CD14-positive monocyte (primary cell): ENCODE measurements around the gene BUB1B. TPM values are rescaled to one million over a fixed set of nuclear protein-coding genes. Genes with fewer than 3 reads are reported as not detected.

Experiments used
- DNase-seq, 3 donors: peaks; one replicate each; pipeline ENCODE4 v3.0.0-alpha.2; 2011 to 2022
- H2AFZ ChIP-seq: 2 replicates; pipeline ENCODE4 v1.6.0; 2012; ENCODE audit warnings: mild to moderate bottlenecking, low read depth, low read length, inconsistent platforms; ENCODE audit not compliant: insufficient read depth, poor library complexity, severe bottlenecking
- H3K27ac ChIP-seq, 2 donors: 1 replicate in 1 of 2; 2 replicates in 1 of 2; pipeline ENCODE4 v1.5.1; 2012 to 2013; ENCODE audit warnings: low read length in 2 of 2, control low read depth in 1 of 2, inconsistent platforms in 1 of 2, low read depth in 1 of 2, mild to moderate bottlenecking in 1 of 2
- H3K27me3 ChIP-seq, 2 donors: one replicate each; pipeline versions ENCODE4 v1.6.0 to v1.6.1; 2011 to 2013; ENCODE audit warnings: low read length in 2 of 2; ENCODE audit not compliant: control insufficient read depth in 2 of 2, insufficient read depth in 2 of 2
- H3K36me3 ChIP-seq, 2 donors: replicated peaks in 1 of 2; 1 replicate in 1 of 2; 2 replicates in 1 of 2; pipeline versions ENCODE4 v1.5.1 to v1.6.1; 2012 to 2013; ENCODE audit warnings: low read length in 2 of 2, control low read depth in 1 of 2, inconsistent platforms in 1 of 2, mild to moderate bottlenecking in 1 of 2; ENCODE audit not compliant: insufficient read depth in 2 of 2, control insufficient read depth in 1 of 2
- H3K4me1 ChIP-seq, 2 donors: 1 replicate in 1 of 2; 2 replicates in 1 of 2; pipeline versions ENCODE4 v1.5.1 to v1.6.1; 2012 to 2013; ENCODE audit warnings: low read length in 2 of 2, control low read depth in 1 of 2, inconsistent platforms in 1 of 2, mild to moderate bottlenecking in 1 of 2, moderate library complexity in 1 of 2; ENCODE audit not compliant: insufficient read depth in 2 of 2, control insufficient read depth in 1 of 2
- H3K4me2 ChIP-seq: replicated peaks from 2 replicates; pipeline ENCODE3; 2012; ENCODE audit warnings: low read length, moderate library complexity, mild to moderate bottlenecking; ENCODE audit not compliant: poor library complexity, severe bottlenecking; ENCODE audit errors: extremely low read depth
- H3K4me3 ChIP-seq, 3 experiments: fragments of 200-600 bp in 1 of 3; sonication (generic) in 1 of 3; replicated peaks in 1 of 3; 1 replicate in 2 of 3; 2 replicates in 1 of 3; pipeline ENCODE4 v1.5.1; 2011 to 2013; ENCODE audit warnings: low read length in 3 of 3, mild to moderate bottlenecking in 3 of 3, control low read depth in 2 of 3, low read depth in 2 of 3, inconsistent platforms in 1 of 3, moderate library complexity in 1 of 3
- H3K79me2 ChIP-seq: 2 replicates; pipeline ENCODE4 v1.6.0; 2012; ENCODE audit warnings: mild to moderate bottlenecking, control low read depth, inconsistent platforms, low read length, moderate library complexity; ENCODE audit not compliant: insufficient read depth
- H3K9ac ChIP-seq: 2 replicates; pipeline ENCODE4 v1.6.0; 2017; ENCODE audit warnings: low read length, mild to moderate bottlenecking; ENCODE audit not compliant: insufficient read depth, poor library complexity, severe bottlenecking
- H3K9me3 ChIP-seq, 2 donors: replicated peaks in 1 of 2; 1 replicate in 1 of 2; 2 replicates in 1 of 2; pipeline versions ENCODE4 v1.5.1 to v1.6.1; 2012 to 2013; ENCODE audit warnings: low read length in 2 of 2, control low read depth in 1 of 2; ENCODE audit not compliant: control insufficient read depth in 1 of 2, insufficient read depth in 1 of 2
- H4K20me1 ChIP-seq: 2 replicates; pipeline ENCODE4 v1.6.0; 2012; ENCODE audit warnings: mild to moderate bottlenecking, low read length, control low read depth, moderate library complexity; ENCODE audit not compliant: insufficient read depth
- H3K27ac Mint-ChIP-seq, 7 donors: one replicate each; pipeline ENCODE4 v1.8.0; 2020; ENCODE audit warnings: mild to moderate bottlenecking in 7 of 7, mixed read lengths in 7 of 7, moderate library complexity in 6 of 7, inconsistent platforms in 2 of 7
- H3K27me3 Mint-ChIP-seq, 3 donors: one replicate each; pipeline ENCODE4 v1.8.0; 2021 to 2022; ENCODE audit warnings: low read depth in 3 of 3, mild to moderate bottlenecking in 3 of 3, mixed read lengths in 3 of 3, moderate library complexity in 3 of 3, inconsistent platforms in 1 of 3
- H3K36me3 Mint-ChIP-seq, 2 donors: one replicate each; pipeline ENCODE4 v1.8.0; 2020; ENCODE audit warnings: mixed read lengths in 2 of 2, inconsistent platforms in 1 of 2, mild to moderate bottlenecking in 1 of 2
- H3K4me1 Mint-ChIP-seq: one replicate; pipeline ENCODE4 v1.8.0; 2020; ENCODE audit warnings: mild to moderate bottlenecking, mixed read lengths
- H3K4me3 Mint-ChIP-seq, 2 donors: one replicate each; pipeline ENCODE4 v1.8.0; 2020; ENCODE audit warnings: mild to moderate bottlenecking in 2 of 2, mixed read lengths in 2 of 2, moderate library complexity in 1 of 2
- H3K9me3 Mint-ChIP-seq, 7 donors: one replicate each; pipeline ENCODE4 v1.8.0; 2020 to 2022; ENCODE audit warnings: mixed read lengths in 7 of 7, mild to moderate bottlenecking in 6 of 7, moderate library complexity in 6 of 7, inconsistent platforms in 2 of 7
- WGBS: methylation state at CpG from one replicate; pipeline ENCODE4 v1.1.5; 2013; ENCODE audit warnings: missing lambda C conversion rate; ENCODE audit not compliant: insufficient coverage; 5-methylcytosine and 5-hydroxymethylcytosine counted together
- intact Hi-C, 2 donors: fragments of 100-400 bp; cut with micrococcal nuclease; formaldehyde crosslinking; loops; one replicate each; pipeline versions ENCODE4 v1.15.0 to v1.15.1; 2023
- polyA plus RNA-seq, 3 donors: library from polyadenylated mRNA; depleted of rRNA in 1 of 3; unstranded in 2 of 3; stranded (reverse) in 1 of 3; fragments of 300-500 nt in 2 of 3; fragments of >200 nt in 1 of 3; fragmentation: Illumina TruSeq in 2 of 3; gene quantifications; 1 replicate in 2 of 3; 2 replicates in 1 of 3; pipeline ENCODE4 v1.2.3, GENCODE V29; 2012 to 2021
- TF ChIP-seq, protein P1 (sequence below): fragments of 200-600 bp; IDR thresholded peaks from one replicate; pipeline ENCODE4 v1.8.0; 2022; ENCODE audit warnings: antibody characterized with exemption, mild to moderate bottlenecking

The BUB1B gene
- polyA plus RNA-seq, 3 donors = 0.01 to 0.51 TPM; not detected in 1

DNA sequence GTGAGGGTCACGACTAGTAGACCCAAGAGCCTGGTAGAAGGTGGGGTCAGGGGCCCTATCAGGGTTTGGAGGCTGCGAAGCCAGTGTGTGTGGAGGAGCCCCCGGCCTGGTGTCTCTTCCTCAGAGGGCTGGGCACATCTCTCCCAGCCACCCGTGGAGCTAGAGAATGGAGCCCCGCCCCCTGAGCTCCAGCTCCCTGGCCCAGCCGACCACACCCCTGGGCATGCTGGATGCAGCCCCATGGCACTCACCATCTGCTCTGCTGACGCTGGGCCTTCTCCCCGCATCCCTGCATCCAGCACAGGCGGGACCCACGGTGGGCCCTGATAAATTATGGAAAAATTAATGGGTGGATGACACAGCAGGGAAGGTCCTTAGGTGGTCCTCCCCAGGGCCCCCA lies 104.5 kb downstream of the BUB1B start:
- no peak overlapping the region for H2AFZ ChIP-seq
- H3K4me3 Mint-ChIP-seq = no peak overlapping the region
- H3K36me3 Mint-ChIP-seq = no peaks in the 10 kb centered on the region
- no peaks in the 10 kb centered on the region for H3K79me2 ChIP-seq
- H3K9me3 Mint-ChIP-seq = no peaks in the 10 kb centered on the region
- H4K20me1 ChIP-seq = no peaks in the 10 kb centered on the region
- DNase-seq = no peak
- H3K4me2 ChIP-seq = no peak overlapping the region
- H3K4me3 ChIP-seq = no peak overlapping the region
- no peaks in the 10 kb centered on the region for H3K9me3 ChIP-seq
- intact Hi-C loops = no loop called here
- H3K27ac ChIP-seq = no peak overlapping the region
- H3K36me3 ChIP-seq = no peaks in the 10 kb centered on the region
- H3K4me1 ChIP-seq = no peaks in the 10 kb centered on the region
- H3K27me3 ChIP-seq = no peaks in the 10 kb centered on the region
- H3K9ac ChIP-seq = no peak overlapping the region
- peaks cover 6% of the 10 kb centered on the region for H3K4me1 Mint-ChIP-seq
- WGBS = 95% methylated on average over 7 of the region's 10 CpGs
- H3K27ac Mint-ChIP-seq = no peak overlapping the region
- TF ChIP-seq, protein P1, sequence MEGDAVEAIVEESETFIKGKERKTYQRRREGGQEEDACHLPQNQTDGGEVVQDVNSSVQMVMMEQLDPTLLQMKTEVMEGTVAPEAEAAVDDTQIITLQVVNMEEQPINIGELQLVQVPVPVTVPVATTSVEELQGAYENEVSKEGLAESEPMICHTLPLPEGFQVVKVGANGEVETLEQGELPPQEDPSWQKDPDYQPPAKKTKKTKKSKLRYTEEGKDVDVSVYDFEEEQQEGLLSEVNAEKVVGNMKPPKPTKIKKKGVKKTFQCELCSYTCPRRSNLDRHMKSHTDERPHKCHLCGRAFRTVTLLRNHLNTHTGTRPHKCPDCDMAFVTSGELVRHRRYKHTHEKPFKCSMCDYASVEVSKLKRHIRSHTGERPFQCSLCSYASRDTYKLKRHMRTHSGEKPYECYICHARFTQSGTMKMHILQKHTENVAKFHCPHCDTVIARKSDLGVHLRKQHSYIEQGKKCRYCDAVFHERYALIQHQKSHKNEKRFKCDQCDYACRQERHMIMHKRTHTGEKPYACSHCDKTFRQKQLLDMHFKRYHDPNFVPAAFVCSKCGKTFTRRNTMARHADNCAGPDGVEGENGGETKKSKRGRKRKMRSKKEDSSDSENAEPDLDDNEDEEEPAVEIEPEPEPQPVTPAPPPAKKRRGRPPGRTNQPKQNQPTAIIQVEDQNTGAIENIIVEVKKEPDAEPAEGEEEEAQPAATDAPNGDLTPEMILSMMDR = no peak
- peaks cover 0 to 14% (median 6%) of the 10 kb centered on the region in 3 donors for H3K27me3 Mint-ChIP-seq

DNA sequence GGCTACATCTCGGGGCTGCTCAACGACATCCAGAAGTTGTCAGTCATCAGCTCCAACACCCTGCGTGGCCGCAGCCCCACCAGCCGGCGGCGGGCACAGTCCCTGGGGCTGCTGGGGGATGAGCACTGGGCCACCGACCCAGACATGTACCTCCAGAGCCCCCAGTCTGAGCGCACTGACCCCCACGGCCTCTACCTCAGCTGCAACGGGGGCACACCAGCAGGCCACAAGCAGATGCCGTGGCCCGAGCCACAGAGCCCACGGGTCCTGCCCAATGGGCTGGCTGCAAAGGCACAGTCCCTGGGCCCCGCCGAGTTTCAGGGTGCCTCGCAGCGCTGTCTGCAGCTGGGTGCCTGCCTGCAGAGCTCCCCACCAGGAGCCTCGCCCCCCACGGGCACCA lies 105.0 kb downstream of the BUB1B start:
- no peak overlapping the region for H3K4me3 ChIP-seq
- no peaks in the 10 kb centered on the region for H4K20me1 ChIP-seq
- DNase-seq = no peak
- H3K9me3 Mint-ChIP-seq = no peaks in the 10 kb centered on the region
- no peaks in the 10 kb centered on the region for H3K27me3 ChIP-seq
- H3K9ac ChIP-seq = no peak overlapping the region
- H3K27ac ChIP-seq = no peak overlapping the region
- no peak overlapping the region for H3K4me3 Mint-ChIP-seq
- 98% methylated on average over 19 of the region's 20 CpGs for WGBS
- no peaks in the 10 kb centered on the region for H3K79me2 ChIP-seq
- H3K27me3 Mint-ChIP-seq = peaks cover 0 to 14% (median 6%) of the 10 kb centered on the region in 3 donors
- H3K36me3 Mint-ChIP-seq = no peaks in the 10 kb centered on the region
- H3K4me2 ChIP-seq = no peak overlapping the region
- intact Hi-C loops = no loop called here
- peaks cover 6% of the 10 kb centered on the region for H3K4me1 Mint-ChIP-seq
- no peak overlapping the region for H2AFZ ChIP-seq
- H3K27ac Mint-ChIP-seq = no peak overlapping the region
- no peaks in the 10 kb centered on the region for H3K4me1 ChIP-seq
- H3K36me3 ChIP-seq = no peaks in the 10 kb centered on the region
- TF ChIP-seq, protein P1 = no peak
- no peaks in the 10 kb centered on the region for H3K9me3 ChIP-seq
